ENCODE results near the gene FTCDNL1. TPM values are rescaled to one million over a fixed set of nuclear protein-coding genes. Genes with fewer than 3 reads are reported as not detected.

The FTCDNL1 gene
- total RNA-seq, 1 experiment from 2014 or later: 2.0 TPM

DNA sequence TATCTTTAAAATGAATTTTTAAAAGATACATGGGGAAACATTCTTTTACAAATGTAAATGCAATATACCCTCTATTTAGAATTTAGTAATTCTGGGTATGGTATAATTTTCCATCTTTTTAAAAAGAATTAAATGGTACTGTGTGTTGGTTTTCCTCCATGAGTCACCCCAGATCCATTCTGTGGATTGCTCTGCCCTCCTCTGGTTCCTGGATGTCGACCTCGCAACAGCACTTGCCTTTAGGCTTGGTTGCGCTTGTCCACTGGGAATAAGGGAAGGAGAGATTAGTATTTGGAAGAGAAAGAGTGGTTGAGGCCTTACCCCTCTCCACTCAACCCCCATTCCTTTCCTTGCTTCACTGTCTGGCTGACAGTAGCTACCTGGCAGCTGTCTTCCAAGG is 90.4 kb downstream of the FTCDNL1 start:
- Histone ChIP-seq H3K79me2 (ENCODE audit: insufficient read depth, low read length) (no peaks in the 10 kb centered on the region), H3K9ac (ENCODE audit: extremely low read depth, insufficient read length, low read length) (no peak overlapping the region), H4K20me1 (ENCODE audit: control insufficient read depth, insufficient read depth, insufficient read length) (no peaks in the 10 kb centered on the region), H2BK5ac (ENCODE audit: insufficient read length, low read length) (no peak overlapping the region), H3K27me3 (ENCODE audit: insufficient read depth, low read length) (no peaks in the 10 kb centered on the region), H2BK20ac (ENCODE audit: low read depth, low read length, poor library complexity, severe bottlenecking) (no peak overlapping the region), H3K79me1 (ENCODE audit: insufficient read depth, low read depth, low read length, poor library complexity, severe bottlenecking) (no peaks in the 10 kb centered on the region), H3K4ac (ENCODE audit: low read depth, low read length) (no peak overlapping the region), H2AK5ac (ENCODE audit: insufficient read length, low read length) (no peak overlapping the region), H3K14ac (ENCODE audit: insufficient read depth, low read length) (no peak overlapping the region), H4K5ac (ENCODE audit: insufficient read length, low read depth, low read length) (no peak overlapping the region), H2BK12ac (ENCODE audit: insufficient read length, low read depth, low read length) (no peak overlapping the region), H3K4me1 (ENCODE audit: insufficient read depth, low read length) (no peaks in the 10 kb centered on the region), H3K56ac (ENCODE audit: insufficient read length, low read depth, low read length) (no peak overlapping the region), H4K91ac (ENCODE audit: insufficient read length, low read depth, low read length) (no peak overlapping the region), H3K9me3 (ENCODE audit: control insufficient read depth, low read depth, low read length) (no peaks in the 10 kb centered on the region), H2AFZ (ENCODE audit: low read length) (no peak overlapping the region), H3K27ac (ENCODE audit: insufficient read length, low read depth, low read length) (no peak overlapping the region), H3T11ph (ENCODE audit: low read length) (no peak overlapping the region), H3K4me2 (ENCODE audit: insufficient read depth, insufficient read length, low read length) (no peak overlapping the region), H3K18ac (ENCODE audit: insufficient read length, low read depth, low read length) (no peak overlapping the region), H3K23ac (ENCODE audit: insufficient read length, low read depth, low read length) (no peak overlapping the region), H2BK120ac (ENCODE audit: low read depth, low read length, poor library complexity, severe bottlenecking) (no peak overlapping the region), H3K23me2 (ENCODE audit: insufficient read length, low read depth, low read length, poor library complexity, severe bottlenecking) (no peaks in the 10 kb centered on the region), H2BK15ac (ENCODE audit: low read depth, low read length) (no peak overlapping the region), H4K8ac (replicated peaks; ENCODE audit: insufficient read length, low read depth, low read length) (no peak overlapping the region)
- no peak for DNase-seq
- Mint-ChIP-seq H3K9me3 (no peaks in the 10 kb centered on the region), H3K27ac (no peak overlapping the region), H3K36me3 (ENCODE audit: insufficient read depth in 1 of 3, low read depth in 3 of 3) (no peaks in the 10 kb centered on the region; a peak in 1 of 7 replicates), H3K4me1 (no peaks in the 10 kb centered on the region; a peak in 1 of 4 replicates), H3K4me3 (no peak overlapping the region), H3K27me3 (ENCODE audit: low read depth) (no peaks in the 10 kb centered on the region)
- TF ChIP-seq, protein P1, sequence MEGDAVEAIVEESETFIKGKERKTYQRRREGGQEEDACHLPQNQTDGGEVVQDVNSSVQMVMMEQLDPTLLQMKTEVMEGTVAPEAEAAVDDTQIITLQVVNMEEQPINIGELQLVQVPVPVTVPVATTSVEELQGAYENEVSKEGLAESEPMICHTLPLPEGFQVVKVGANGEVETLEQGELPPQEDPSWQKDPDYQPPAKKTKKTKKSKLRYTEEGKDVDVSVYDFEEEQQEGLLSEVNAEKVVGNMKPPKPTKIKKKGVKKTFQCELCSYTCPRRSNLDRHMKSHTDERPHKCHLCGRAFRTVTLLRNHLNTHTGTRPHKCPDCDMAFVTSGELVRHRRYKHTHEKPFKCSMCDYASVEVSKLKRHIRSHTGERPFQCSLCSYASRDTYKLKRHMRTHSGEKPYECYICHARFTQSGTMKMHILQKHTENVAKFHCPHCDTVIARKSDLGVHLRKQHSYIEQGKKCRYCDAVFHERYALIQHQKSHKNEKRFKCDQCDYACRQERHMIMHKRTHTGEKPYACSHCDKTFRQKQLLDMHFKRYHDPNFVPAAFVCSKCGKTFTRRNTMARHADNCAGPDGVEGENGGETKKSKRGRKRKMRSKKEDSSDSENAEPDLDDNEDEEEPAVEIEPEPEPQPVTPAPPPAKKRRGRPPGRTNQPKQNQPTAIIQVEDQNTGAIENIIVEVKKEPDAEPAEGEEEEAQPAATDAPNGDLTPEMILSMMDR (conservative IDR thresholded peaks at IDR 0.05): peak; percentile 35; the same call in 1 of the 3 replicates
- WGBS (ENCODE audit: extremely low coverage, insufficient read length, low lambda C conversion rate): no CpG with 5 or more reads among the region's 3 CpGs

Data from H9 (cell line).